CD4-positive, alpha-beta T cell (primary cell): ENCODE data around the gene ENTPD2. TPM values are rescaled to one million over a fixed set of nuclear protein-coding genes. Genes with fewer than 3 reads are reported as not detected.

ENCODE experiments used
- ATAC-seq: fragments of 200-7000 bp; cut with Tn5 transposase; one replicate; pipeline ENCODE4 v1.10.0; 2022; ENCODE audit warnings: mild to moderate bottlenecking; ENCODE audit not compliant: poor library complexity
- CTCF ChIA-PET: fragments of 350-600 bp; sonication (Branson Sonifier 250); formaldehyde crosslinking; loops from one replicate; lab custom pipeline; 2021; ENCODE audit warnings: antibody characterized with exemption, inconsistent platforms; lab: Charles Lee
- POLR2A ChIA-PET: fragments of 350-600 bp; sonication (Branson Sonifier 250); formaldehyde crosslinking; loops from one replicate; lab custom pipeline; 2021; ENCODE audit warnings: antibody characterized with exemption, inconsistent platforms; lab: Charles Lee
- DNase-seq, 14 experiments: peaks; one replicate each; pipeline ENCODE4 v3.0.0-alpha.2; 2013 to 2020; ENCODE audit warnings: mixed read lengths in 2 of 14
- H3K27ac ChIP-seq, 2 donors: one replicate each; pipeline versions ENCODE4 v1.5.1 to v1.7.0; 2013; ENCODE audit warnings: low read length in 2 of 2, low read depth in 1 of 2, mild to moderate bottlenecking in 1 of 2
- H3K27me3 ChIP-seq, 2 experiments: 1 replicate in 1 of 2; 2 replicates in 1 of 2; pipeline versions ENCODE4 v1.6.1 to v1.7.0; 2013; ENCODE audit warnings: low read length in 2 of 2, control low read depth in 1 of 2, mild to moderate bottlenecking in 1 of 2, moderate library complexity in 1 of 2; ENCODE audit not compliant: insufficient read depth in 2 of 2, control insufficient read depth in 1 of 2
- H3K36me3 ChIP-seq: one replicate; pipeline ENCODE4 v1.6.1; 2013; ENCODE audit warnings: low read length, control low read depth; ENCODE audit not compliant: insufficient read depth
- H3K4me1 ChIP-seq: one replicate; pipeline ENCODE4 v1.6.1; 2013; ENCODE audit warnings: low read length, control low read depth; ENCODE audit not compliant: insufficient read depth
- H3K4me3 ChIP-seq: one replicate; pipeline ENCODE4 v1.5.1; 2013; ENCODE audit warnings: mild to moderate bottlenecking, low read length, moderate library complexity
- H3K9me3 ChIP-seq, 2 experiments: 1 replicate in 1 of 2; 2 replicates in 1 of 2; pipeline versions ENCODE4 v1.6.1 to v1.7.0; 2013; ENCODE audit warnings: low read length in 2 of 2, mild to moderate bottlenecking in 2 of 2, control low read depth in 1 of 2, moderate library complexity in 1 of 2; ENCODE audit not compliant: control insufficient read depth in 1 of 2, insufficient read depth in 1 of 2
- H3K27ac Mint-ChIP-seq: one replicate; pipeline ENCODE4 v1.8.0; 2020; ENCODE audit warnings: mixed read lengths
- H3K27me3 Mint-ChIP-seq: one replicate; pipeline ENCODE4 v1.8.0; 2021; ENCODE audit warnings: mixed read lengths
- H3K36me3 Mint-ChIP-seq: one replicate; pipeline ENCODE4 v1.8.0; 2021; ENCODE audit warnings: low read depth, mixed read lengths
- H3K4me1 Mint-ChIP-seq: one replicate; pipeline ENCODE4 v1.8.0; 2021; ENCODE audit warnings: low read depth, mixed read lengths
- H3K4me3 Mint-ChIP-seq: one replicate; pipeline ENCODE4 v1.8.0; 2020; ENCODE audit warnings: mild to moderate bottlenecking, mixed read lengths
- H3K9me3 Mint-ChIP-seq: one replicate; pipeline ENCODE4 v1.8.0; 2020; ENCODE audit warnings: mixed read lengths
- CTCF ChIP-seq: fragments of 200-600 bp; IDR thresholded peaks from one replicate; pipeline ENCODE4 v1.8.0; 2022; ENCODE audit warnings: antibody characterized with exemption, mild to moderate bottlenecking
- intact Hi-C, 2 experiments: fragments of 100-400 bp; cut with DNase I in 1 of 2; cut with micrococcal nuclease in 1 of 2; formaldehyde crosslinking; loops; one replicate each; pipeline versions ENCODE4 v1.15.1 to v1.9.0; 2023 to 2025; cut with DNase I, micrococcal nuclease
- total RNA-seq, 174 experiments: library from RNA in 2 of 174; stranded (reverse) in 2 of 174; gene quantifications; one replicate each; pipeline ENCODE4 v1.2.3 and lab custom pipeline; 2021 to 2026

Gene ENTPD2
- total RNA-seq, 2 experiments from 2014 or later = not detected

DNA sequence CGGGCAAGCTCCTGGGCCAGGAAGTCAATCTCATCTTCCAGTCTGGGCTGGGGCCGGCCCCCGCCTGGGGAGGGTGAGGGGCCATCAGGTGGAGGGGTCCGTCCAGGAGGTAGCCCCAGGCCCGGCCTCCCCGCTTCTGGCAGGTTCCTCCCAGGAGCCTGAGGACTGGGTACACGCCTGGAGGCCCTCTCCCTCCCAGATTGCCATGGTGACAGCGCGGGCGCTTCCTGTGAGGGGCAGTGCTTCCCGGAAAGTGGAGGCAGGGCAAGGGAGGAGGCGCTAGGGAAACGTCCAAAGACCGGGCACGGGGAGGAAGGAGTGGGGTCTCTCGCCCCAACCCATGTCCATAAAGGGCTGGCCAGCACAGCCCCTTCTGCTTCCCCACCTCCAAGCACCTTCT is 12.7 kb downstream of the ENTPD2 start:
- Histone ChIP-seq H3K36me3 (no peaks in the 10 kb centered on the region), H3K27me3 (peaks cover 22 to 25% of the 10 kb centered on the region in 2 experiments), H3K9me3 (peaks cover 0 to 15% of the 10 kb centered on the region in 2 experiments), H3K4me1 (peaks cover 26% of the 10 kb centered on the region), H3K27ac (no peak overlapping the region), H3K4me3 (no peak overlapping the region)
- Mint-ChIP-seq H3K9me3 (no peaks in the 10 kb centered on the region), H3K27me3 (peaks cover 9% of the 10 kb centered on the region), H3K4me3 (no peak overlapping the region), H3K4me1 (no peaks in the 10 kb centered on the region), H3K36me3 (no peaks in the 10 kb centered on the region), H3K27ac (no peak overlapping the region)
- ATAC-seq (no peak), DNase-seq (no peak)
- ChIA-PET CTCF (no interaction called here), POLR2A (no interaction called here)
- intact Hi-C loops = no loop called here
- no peak for TF ChIP-seq CTCF

DNA sequence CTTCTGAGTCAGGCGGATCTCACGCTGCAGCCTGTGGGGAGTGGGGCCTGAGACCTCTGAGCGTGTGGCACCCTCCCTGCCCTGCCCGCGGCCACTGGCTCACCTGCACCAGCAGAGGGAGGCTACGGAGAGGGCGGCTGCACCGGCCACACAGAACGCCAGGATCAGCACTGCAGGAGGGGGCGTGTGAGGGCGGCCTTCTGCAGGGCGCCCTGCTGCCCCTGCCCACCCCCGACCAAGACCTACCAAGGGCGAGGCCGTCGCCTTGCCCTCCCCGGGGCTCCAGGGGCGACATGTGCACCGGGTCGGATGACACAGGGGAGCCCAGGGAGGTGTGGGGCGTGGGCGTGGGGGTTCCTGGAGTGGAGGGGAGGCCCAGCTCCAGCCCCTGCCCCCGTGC is 13.3 kb downstream of the ENTPD2 start:
- Mint-ChIP-seq H3K36me3 (no peaks in the 10 kb centered on the region), H3K9me3 (no peaks in the 10 kb centered on the region), H3K4me1 (no peaks in the 10 kb centered on the region), H3K4me3 (no peak overlapping the region), H3K27ac (no peak overlapping the region), H3K27me3 (peaks cover 9% of the 10 kb centered on the region)
- TF ChIP-seq CTCF = no peak
- ATAC-seq = no peak
- no peaks in the 10 kb centered on the region for H3K36me3 ChIP-seq
- DNase-seq = no peak
- CTCF ChIA-PET = no interaction called here
- H3K4me3 ChIP-seq = no peak overlapping the region
- H3K4me1 ChIP-seq = peaks cover 25% of the 10 kb centered on the region
- peaks cover 21 to 25% of the 10 kb centered on the region in 2 experiments for H3K27me3 ChIP-seq
- intact Hi-C loops = no loop called here
- H3K27ac ChIP-seq = no peak overlapping the region
- POLR2A ChIA-PET = no interaction called here
- peaks cover 0 to 14% of the 10 kb centered on the region in 2 experiments for H3K9me3 ChIP-seq

GRCh38 chr9:137039611-137040366 is 14.1 kb downstream of the ENTPD2 start:
- no peak overlapping the region for H3K27ac Mint-ChIP-seq
- H3K36me3 ChIP-seq = no peaks in the 10 kb centered on the region
- H3K9me3 Mint-ChIP-seq = no peaks in the 10 kb centered on the region
- peaks cover 7% of the 10 kb centered on the region for H3K4me1 Mint-ChIP-seq
- CTCF ChIA-PET = interaction anchor here (1.5 kb wide), 1 partner anchor 10 kb away, joined by 3 read pairs; no protein-coding TSS in a partner anchor
- H3K27ac ChIP-seq = no peak overlapping the region
- peaks cover 18 to 20% of the 10 kb centered on the region in 2 experiments for H3K27me3 ChIP-seq
- no peak for DNase-seq
- POLR2A ChIA-PET = no interaction called here
- H3K4me1 ChIP-seq = peaks cover 25% of the 10 kb centered on the region
- ATAC-seq = no peak
- peaks cover 0 to 14% of the 10 kb centered on the region in 2 experiments for H3K9me3 ChIP-seq
- H3K27me3 Mint-ChIP-seq = peaks cover 3% of the 10 kb centered on the region
- TF ChIP-seq CTCF = no peak
- H3K36me3 Mint-ChIP-seq = no peaks in the 10 kb centered on the region
- intact Hi-C loops = no loop called here
- H3K4me3 Mint-ChIP-seq = no peak overlapping the region
- no peak overlapping the region for H3K4me3 ChIP-seq
